ENCODE results near the gene BACH2.
"Not testable (repeated sequence)": the region's sequence is repeated elsewhere in the genome, so short reads cannot be mapped to it uniquely, and the experiment has no call there.

The BACH2 gene

DNA sequence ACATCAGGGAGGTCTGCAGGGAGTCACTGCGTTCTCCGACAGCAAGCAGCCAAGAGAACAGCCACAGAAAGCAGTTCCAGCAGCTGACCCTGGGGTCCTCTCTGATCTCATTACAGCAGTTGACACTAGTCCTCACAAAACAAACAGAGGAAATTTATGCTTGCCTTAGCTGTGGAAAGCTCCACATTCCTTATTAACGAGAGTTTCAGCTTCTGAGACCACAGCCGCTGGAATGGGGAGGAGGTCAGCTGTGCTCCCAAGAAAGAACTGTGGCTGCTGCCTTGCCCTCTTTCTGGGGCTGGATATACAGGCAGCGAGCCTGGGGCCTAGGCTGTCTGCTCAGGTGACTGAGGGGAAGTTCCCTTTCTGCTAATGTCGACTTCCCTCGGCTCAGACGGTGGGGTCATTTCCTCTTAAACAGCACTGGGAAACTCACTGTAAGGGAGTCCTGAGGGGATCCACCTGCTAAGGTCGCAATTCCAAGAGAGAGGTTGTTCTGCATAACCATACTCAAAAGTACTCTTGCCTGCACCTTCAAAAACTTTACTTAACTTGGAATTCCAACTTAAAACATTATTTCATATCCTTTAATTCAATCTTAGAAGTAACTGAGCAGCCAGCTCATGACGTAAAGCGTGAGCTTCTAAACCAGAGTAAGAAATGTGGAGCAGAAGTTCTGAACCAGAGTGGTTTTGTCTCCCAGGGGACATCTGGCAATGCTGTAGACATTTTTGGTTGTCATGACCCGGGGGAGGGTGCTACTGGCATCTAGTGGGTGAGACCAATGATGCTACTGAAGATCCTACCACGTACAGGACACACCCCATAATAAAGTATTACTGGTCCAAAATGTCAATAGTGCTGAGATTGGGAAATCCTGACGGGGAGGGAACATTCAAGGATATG lies 80.3 kb downstream of the BACH2 start:
- DNase-seq (ENCODE audit: low read depth in 4 of 4, low spot score in 1 of 4), result no peak

DNA sequence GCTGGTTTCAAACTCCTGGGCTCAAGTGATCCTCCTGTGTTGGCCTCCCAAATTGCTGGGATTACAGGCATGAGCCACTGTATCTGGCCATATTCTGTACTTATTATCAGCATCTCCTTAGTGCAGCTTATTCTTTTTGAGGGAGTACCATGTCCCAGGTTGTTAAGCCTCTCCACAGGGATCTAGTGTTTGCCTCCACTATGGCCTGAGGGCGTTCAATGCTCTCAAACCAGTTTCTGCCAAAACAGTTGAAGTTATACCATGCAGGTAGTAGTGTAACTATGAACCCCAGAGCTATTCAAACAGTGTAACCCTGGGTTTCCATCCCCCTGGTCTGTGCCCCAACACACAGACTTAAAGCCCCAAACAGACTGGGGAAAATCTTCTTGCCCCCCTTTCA lies 81.7 kb downstream of the BACH2 start:
- DNase-seq (ENCODE audit: low read depth in 4 of 4, low spot score in 1 of 4), result no peak

DNA sequence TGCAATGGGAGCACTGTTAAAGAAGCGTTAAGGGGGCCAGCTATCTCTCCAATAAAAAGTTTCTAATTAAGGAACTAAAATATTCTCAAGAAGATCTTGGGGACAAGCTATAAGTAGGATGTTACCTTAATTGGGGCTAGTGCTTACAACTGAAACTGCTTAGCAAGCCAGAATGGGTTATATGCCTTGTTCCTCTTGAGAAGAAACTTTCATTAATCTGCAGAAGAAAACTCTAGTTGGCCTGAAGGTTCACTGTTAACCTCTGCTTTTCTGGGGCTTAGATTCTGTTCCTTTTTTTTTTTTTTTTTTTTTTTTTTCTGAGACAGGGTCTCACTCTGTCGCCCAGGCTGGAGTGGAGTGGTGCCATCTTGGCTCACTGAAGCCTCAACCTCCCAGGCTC lies 82.2 kb downstream of the BACH2 start:
- DNase-seq (ENCODE audit: low read depth in 4 of 4, low spot score in 1 of 4), result no peak

DNA sequence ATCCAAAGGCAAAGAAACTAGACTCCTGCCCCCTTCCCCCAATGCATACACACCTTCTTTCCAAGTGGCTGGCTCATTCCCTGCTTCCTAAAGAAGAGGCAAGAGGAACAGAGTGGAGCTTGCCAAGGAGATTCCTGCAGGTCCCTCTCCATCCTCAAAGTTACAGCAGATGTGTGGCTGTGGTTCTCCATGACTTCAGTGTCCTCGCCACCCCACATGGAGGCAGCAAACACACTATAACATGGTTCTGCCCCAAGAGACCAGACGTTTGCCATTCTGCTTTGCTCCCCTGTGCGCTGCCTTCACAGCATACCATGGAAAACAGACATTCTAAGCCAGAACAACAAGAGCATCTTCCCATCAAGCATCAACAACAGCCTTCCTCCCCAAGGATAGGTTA lies 84.4 kb downstream of the BACH2 start:
- no peak for DNase-seq (ENCODE audit: low read depth in 4 of 4, low spot score in 1 of 4)

DNA sequence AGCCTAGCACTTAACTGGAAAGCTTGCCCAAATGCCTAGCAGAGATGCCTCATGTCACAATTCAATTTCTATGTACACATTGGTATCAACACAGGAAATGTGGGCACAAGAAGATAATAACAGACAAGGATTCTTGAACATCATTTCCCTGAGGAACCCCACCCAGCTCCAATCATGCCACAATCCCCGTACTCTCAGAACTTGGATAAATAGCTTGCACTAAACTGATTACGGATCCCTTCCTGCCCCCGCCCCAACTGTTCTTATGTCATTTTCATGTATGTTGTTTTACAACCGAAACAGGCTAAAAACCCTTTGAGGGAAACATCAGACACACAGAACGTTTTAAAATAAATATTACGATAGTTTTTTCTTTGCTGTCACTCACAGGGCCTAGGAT lies 87.1 kb downstream of the BACH2 start:
- DNase-seq (ENCODE audit: low read depth in 4 of 4, low spot score in 1 of 4), result no peak

DNA sequence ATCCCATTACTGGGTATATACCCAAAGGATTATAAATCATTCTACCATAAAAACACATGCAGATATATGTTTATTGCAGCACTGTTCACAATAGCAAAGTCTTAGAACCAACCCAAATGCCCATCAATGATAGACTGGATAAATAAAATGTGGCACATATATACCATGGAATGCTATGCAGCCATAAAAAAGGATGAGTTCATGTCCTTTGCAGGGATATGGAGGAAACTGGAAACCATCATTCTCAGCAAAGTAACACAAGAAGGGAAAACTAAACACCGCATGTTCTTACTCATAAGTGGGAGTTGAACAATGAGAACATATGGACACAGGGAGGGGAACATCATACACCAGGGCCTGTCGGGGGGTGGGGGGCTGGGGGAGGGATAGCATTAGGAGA lies 88.0 kb downstream of the BACH2 start:
- DNase-seq (ENCODE audit: low read depth in 4 of 4, low spot score in 1 of 4), result not testable (repeated sequence)

DNA sequence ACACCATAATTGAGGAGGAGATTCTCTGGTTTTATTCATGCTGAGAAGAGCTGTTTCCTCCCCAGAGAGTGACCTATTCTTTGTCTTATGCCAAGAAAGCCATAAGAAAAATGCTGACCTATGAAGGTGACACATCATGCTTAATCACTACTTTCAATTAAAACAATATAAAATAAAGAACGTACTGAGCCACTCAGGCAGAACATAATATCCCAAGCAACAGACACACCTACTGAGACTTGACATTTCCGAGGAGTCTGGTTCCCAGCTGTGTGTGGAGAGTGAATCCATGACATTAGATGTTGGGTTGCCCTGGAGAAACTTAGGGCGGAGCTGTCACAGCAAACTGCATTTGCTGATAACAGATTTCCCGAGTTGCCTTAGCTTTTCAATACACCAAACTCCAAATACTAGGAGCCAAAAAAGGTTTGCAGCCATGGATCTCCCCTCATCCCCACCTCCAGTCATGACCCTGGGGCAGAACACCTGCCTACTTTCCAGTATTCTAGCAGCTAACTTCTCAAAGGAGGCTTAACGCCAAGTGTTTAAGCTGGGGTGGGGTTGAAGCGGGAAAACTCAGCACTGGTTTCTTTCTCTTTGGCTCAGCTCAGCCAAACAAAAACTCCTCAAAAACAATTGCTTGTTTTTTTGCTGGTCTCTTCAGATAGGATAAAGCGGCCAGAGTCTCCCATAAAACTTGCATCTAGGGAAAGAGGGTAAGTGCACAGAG lies 92.2 kb downstream of the BACH2 start:
- DNase-seq (ENCODE audit: low read depth in 4 of 4, low spot score in 1 of 4), result no peak

DNA sequence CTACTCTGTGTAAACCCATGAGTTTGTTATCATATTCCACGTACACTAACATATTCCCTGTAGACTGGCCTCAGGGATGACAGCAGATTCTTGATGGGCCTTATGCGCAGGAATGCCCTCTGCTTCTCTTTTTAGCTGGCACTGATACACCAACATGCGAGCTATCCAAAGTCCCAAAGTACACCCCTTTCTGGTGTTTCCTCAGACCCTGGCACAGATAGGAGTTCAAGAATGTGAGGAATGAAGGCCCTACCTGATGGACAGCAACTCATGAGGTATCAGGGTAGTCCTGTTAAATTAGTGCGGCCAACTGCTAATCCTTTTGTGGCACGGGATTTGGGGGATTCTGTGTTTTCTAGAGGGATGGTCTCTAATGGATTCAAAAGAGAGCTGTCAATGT lies 93.0 kb downstream of the BACH2 start:
- DNase-seq (ENCODE audit: low read depth in 4 of 4, low spot score in 1 of 4), result no peak

DNA sequence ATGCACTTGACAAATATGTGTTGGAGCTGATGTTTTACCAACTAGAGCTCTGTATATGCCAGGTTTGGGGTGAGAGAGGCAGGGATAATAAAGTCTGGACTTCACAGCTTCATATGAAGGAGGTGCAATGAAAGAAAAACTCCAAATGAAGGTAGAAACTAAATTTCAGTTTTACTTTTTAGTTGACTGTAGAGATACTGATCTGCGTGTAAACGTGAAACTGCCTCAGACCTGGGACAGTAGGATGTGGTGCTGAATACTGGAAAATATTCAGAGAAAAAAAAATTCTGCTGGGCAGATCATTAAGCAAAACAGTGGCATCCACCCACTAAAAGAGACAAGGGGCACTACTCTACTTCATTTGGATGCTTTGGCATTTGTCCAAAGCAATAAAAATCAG lies 94.5 kb downstream of the BACH2 start:
- no peak for DNase-seq (ENCODE audit: low read depth in 4 of 4, low spot score in 1 of 4)

DNA sequence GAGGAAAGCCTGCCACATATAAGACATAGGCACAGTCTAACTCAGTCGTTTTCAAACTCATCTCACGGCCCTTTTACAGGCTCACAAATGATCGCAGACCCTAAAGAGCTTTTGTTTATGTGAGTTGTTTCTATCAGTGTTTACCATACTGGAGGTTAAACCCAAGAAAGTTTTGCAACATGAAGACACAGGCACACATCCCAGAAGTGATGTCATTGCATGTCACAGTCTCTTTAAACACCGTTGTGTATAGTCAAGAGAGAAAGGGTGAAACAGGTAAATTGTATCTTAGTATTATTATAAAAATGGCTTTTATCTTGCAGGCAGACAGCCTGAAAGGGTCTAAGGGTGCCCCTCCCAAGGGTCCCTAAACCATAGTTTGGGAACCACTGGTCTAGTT lies 96.7 kb downstream of the BACH2 start:
- no peak for DNase-seq (ENCODE audit: low read depth in 4 of 4, low spot score in 1 of 4)

DNA sequence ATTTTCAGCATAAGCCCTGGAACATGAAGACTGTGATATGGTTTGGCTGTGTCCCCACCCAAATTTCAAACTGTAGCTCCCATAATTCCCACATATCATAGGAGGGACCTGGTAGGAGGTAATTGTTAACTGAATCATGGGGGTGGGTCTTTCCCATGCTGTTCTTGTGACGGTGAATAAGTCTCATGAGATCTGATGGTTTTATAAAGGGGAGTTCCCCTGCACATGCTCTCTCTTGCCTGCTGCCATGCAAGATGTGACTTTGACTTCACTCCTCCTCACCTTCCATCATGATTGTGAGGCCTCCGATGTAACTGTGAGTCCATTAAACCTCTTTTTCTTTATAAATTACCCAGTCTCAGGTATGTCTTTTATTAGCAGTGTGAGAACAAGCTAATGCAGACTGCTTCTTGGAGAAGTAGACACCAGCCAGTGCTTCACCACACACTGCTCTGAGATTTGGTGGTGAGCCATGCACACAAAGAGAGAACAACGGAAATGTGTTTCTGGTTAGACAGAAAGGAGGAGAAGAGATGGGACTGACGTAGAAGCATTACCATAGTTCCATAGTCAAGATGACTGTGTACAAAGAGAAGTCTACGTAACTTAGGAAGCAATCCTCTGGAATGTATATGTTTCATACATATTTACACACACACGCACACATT lies 97.8 kb downstream of the BACH2 start:
- no peak for DNase-seq (ENCODE audit: low read depth in 4 of 4, low spot score in 1 of 4)

DNA sequence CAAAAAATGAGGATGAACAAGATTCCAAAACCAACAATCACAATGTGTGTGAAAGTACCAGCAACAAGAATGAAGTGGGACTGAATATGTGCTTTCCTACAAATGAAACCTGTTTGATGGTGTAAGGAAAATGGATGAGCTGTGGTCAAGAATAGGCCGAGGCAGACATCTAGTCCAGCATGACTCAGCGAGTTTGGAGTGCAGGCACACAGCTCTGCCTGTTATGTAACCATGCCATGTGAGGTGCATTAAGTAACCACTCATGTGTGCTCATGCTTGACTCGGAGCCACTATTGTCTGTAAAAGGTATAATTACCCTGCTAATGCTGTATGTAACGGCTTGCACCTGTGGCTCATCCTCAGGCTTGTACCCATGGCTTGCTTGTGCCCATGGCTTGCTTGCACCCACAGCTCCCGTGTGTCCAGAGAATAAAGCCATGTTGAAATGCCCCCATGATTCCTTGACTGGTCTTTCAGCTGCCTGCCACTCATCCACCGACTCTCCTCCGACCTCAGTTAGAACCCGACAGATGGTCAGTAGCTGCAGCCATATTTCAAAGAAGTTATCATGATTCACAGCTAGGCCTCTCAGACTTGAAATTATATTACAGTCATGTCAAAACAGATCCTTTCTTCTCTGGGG lies 98.7 kb downstream of the BACH2 start:
- DNase-seq (ENCODE audit: low read depth in 4 of 4, low spot score in 1 of 4), result no peak

DNA sequence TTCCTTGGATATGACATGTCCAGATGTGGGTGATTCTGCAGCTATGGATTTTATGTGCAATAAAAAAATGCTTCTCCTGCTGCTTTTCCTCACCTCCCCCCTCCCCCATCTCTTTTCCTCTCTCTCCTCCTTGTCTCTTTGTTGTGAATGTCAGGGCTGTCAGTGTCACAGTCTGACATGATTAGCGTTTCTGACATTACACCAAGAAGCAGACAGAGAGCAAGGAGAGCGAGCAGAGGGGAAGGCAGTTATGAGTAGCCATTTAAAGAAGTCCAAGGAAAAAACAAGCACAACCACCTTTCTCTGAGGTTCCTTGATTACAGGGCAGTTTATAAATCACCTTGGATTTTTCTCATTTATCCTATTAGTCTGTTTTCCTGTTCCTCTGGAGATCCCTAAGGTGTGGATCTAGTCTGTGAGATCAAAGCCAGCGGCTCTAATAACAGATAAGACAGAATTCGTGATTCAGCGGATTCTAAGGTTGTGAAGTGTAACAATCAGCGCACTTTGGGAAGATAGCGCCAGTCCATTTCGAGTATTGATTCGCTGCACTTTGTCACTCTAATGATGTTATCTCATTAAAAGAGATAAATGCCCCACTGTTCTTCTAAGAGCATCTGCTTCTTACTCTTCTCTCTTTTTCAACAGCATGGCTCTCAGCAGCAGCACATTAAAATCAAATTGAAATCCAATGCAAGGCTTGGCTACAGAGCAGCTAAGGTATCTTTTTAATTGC lies 101.4 kb downstream of the BACH2 start:
- no peak for DNase-seq (ENCODE audit: low read depth in 4 of 4, low spot score in 1 of 4)

DNA sequence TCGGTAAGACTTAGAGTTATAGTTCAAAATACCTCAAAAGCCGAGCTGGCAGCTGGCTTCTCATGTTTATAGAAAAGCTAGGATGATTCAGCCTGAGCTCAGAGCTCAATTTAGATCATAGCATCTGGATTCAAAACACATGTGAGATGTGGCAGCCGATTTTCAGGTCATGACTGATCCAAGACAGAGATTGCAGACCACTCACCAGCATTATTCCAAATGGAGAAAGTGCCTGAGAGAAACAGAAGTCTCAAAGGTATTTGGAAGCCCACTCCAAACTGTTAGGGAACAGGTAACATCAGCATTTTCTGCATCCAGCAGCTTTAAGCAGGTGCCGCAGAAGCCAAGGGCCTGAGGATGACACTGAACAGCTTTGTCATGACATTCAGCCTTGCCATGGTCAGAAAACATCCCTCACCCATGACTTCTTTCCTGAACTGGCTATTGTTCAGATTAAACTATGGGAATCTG lies 102.2 kb downstream of the BACH2 start:
- DNase-seq (ENCODE audit: low read depth in 4 of 4, low spot score in 1 of 4), result no peak

DNA sequence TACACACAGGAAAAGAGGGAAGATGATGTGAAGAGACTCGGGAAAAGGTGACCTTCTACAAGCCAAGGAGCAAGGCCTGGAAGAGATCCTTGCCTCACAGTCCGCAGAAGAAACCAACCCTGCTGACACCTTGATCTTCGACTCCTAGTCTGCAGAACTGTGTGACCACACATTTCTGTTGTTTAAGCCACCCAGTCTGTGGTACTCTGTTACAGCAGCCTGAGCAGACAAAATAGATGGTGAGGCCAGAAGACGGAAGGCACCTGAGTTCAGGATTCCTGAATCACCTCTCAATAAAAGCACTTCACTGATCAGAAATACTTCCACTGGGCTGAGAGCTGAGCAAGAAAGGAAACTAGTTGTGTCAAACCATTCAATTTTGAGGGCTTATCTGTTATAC lies 103.3 kb downstream of the BACH2 start:
- DNase-seq (ENCODE audit: low read depth in 4 of 4, low spot score in 1 of 4), result no peak

DNA sequence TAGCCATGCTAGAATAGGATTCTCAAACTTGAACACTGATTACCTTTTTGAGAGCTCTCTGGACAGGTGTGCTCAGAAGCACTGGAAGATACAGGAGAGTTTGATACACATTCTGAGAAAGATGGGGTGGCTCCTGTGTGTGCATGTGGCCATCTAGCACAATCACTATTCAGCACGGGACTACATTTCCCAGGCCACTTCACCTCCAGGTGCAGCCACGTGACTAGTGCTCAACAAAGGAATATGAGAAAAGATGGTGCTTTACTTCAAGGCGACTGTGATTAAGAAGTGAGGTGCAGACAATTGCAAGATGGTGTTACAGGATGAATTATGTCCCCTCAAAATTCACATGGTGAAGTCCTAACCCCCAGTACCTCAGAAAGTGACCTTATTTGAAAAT lies 103.8 kb downstream of the BACH2 start:
- no peak for DNase-seq (ENCODE audit: low read depth in 4 of 4, low spot score in 1 of 4)

DNA sequence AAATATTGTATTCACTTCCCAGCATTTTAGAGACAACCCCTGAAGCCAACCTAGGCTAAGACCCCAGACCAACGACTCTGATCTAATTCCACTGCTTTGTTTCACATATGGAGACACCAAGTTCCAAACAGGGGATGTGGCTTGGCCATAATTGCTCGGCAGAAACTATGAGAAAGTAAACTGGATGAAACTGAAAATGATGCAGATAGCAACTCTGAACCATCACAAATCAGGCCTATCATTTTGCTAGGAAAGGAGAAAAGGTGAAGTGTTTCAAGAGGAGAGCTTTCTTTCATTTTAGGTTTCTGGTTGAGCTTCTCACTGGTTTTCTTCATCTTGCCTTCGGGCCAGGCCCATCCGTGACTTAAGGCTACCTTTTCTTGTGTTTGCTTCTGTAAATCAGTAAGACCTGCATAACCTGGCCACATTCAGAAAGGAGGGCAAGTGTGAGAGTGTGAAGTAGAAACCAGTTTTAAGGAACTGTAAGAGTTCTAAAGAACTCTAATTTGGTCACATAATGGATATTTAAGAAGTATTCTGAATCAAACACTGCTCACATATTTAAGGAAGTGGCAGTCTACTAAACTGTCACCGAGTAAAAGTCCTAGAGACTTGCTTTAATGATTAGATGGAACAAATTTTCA lies 105.8 kb downstream of the BACH2 start:
- no peak for DNase-seq (ENCODE audit: low read depth in 4 of 4, low spot score in 1 of 4)

DNA sequence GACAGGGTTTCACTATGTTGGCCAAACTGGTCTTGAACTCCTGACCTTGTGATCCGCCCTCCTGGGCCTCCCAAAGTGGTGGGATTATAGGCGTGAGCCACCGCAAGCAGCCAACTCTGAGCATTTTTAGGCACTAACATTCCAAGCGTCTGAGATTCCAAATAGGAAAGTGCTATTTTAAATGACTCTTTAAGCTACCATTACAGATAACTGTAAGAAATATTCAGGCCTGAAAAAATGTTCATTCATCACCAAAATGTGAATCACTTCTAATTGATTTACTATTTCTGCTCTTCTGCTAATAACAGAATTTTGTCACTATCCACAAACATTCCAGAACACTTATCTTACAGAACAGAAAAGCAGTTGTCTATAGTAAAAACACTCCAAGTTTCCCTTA lies 106.5 kb downstream of the BACH2 start:
- no peak for DNase-seq (ENCODE audit: low read depth in 4 of 4, low spot score in 1 of 4)

DNA sequence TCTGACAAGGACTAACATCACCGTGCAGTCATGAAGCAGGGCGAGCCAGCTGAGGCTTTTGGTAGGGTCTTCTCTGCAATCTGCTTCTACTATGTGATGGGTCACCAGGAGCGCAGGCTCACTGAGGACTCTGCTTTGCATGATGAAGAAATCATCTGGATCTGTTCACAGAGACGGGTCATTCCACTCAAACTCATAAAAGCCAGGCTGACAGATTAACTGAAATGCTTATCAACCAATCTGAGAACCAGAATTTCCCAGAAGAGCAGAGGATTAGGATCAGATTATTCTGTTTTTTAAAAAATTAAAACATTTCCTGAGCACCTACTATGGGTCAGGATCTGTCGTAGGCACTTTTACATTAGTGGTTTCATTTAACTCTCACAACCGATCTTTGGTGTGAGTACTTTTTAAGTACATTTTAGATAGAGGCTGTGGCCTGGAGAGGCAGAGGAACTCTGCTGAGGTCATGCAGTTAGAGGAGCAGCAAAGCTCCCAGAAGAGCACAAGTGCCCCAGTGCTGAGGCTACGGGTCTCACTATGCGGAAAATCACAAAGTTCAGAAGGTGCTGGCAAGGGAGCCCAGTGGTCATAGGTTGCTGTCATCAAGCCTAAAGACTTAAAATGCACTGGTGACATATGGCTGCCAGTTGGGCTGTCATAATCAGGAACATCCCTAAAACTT lies 109.1 kb downstream of the BACH2 start:
- no peak for DNase-seq (ENCODE audit: low read depth in 4 of 4, low spot score in 1 of 4)
